Activated gamma-delta T cell treated with anti-CD3 and anti-CD28 coated beads, Interleukin-2, amount 50 U/mL, for 16 hours (primary cell): Measurements from ENCODE around the gene STN1.

Experiments
- DNase-seq: peaks from one replicate; pipeline ENCODE4 v3.0.0-alpha.2; 2020; ENCODE audit warnings: low read depth

Gene STN1

DNA sequence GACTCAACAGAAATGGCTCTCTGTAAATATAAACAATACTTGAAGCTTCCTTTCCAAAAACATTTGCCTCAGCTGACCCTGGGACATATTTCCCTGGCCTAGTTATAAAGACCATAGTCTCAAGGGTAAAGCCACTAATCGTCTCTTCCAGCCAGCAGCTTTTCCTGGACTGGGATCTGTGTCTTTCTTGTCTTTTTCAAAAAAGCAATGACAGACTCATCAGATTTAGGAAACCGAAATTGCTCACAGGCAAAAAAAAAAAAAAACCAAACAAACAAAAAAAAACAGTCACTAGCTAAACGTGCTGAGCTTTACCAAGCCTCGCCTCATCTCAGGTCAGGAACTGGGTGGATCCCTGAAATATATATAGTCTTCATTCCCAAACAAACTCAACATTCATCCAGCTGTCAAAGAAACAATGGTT lies 23.5 kb downstream of the STN1 start:
- no peak for DNase-seq

DNA sequence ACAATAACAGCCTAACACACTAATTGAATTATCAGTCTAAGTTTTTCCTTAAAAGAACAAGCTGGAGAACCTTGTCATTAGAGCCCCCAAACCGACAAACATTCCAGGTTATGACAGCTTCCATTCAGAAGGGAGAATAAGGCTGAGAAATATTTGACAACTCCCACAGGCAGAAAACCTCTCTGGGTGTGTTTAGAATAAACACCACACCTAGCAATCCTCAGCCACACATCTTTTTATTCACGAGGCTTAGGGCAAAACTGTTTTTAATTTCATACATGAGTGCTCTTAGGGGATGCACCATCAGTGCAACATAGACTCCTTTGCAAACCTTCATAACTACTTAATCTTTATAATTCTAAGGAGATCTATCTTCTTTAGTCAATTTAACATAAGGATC lies 24.2 kb downstream of the STN1 start:
- DNase-seq, result no peak

- no peak for DNase-seq
Measured at GRCh38 chr10:103892181-103892580, 25.8 kb downstream of the STN1 start.

- no peak for DNase-seq
Measured at GRCh38 chr10:103890688-103891087, 27.3 kb downstream of the STN1 start.

DNA sequence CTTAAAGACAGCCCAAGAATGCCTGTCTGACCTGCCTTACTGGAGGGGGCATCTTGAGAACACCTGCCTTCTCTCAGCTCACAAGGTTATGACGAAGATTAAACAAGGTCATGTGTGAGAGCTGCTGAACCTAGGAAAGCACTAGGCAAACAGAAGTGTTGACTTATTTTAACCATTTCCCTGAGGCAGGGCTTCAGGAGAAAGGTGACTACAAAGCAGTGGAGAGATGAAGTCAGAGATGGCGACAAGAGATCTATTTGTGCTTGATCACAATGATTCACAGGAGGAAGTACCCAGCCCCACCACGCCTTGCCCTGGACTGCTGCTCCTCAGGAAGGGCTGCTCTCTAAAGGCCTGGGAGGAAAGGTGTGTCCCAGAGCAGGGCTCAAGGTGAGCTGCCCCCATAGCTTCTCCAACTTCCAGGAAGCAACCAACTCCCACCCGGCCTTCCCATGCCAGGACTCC lies 27.8 kb downstream of the STN1 start:
- DNase-seq, result no peak

- DNase-seq, result no peak
Measured at GRCh38 chr10:103889121-103889720, 28.8 kb downstream of the STN1 start.

DNA sequence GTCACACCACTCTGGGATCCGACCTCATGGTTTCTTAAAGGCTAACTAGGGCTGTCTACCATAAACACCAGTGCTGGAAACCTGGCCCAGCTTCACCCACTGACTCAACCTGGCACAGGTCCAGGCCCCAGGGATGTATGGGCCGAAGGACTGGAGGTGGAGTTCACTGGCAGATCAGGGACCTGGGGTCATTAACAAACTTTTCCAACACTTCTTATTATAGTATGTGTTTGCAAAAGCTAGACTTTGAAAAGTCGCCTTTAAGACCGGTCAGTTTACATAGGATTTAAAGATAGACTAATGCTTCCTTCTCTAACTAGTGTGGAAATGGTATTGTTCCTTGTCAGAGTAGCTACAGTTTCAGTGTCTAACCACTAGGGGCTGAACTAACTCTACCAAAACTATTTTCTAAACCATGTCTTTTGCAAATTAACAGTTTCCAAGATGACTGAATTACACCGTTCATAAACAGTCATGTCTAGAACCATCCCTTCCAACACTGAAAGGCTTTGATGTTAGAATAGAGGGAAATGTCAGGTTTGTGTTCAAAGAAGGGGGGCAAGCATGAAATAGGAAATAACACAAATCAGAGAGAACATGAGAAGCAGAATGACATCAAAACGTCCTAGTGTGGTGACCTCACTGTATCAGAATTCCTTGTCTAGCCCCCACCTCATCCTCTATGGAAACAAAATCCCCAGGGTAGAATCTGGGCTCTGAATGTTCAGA lies 29.7 kb downstream of the STN1 start:
- DNase-seq, result no peak

DNA sequence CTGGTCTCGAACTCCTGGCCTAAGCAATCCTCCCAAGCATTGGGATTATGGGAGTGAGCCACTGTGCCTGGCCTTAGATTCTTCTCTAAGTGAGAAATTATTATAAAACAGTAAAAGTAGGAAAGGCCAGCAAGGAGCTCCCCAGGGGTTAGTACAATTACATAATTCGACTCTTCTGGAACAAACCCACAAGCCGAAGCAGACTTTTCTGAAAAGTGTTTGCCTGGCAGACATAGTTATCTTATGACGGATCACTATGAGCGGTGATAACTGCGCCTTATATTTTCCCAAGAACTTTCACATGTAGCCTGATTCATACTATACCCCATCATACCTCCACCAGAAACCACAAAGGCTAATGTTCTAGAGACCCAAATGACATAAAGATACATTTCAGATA lies 32.4 kb downstream of the STN1 start:
- DNase-seq, result no peak

DNA sequence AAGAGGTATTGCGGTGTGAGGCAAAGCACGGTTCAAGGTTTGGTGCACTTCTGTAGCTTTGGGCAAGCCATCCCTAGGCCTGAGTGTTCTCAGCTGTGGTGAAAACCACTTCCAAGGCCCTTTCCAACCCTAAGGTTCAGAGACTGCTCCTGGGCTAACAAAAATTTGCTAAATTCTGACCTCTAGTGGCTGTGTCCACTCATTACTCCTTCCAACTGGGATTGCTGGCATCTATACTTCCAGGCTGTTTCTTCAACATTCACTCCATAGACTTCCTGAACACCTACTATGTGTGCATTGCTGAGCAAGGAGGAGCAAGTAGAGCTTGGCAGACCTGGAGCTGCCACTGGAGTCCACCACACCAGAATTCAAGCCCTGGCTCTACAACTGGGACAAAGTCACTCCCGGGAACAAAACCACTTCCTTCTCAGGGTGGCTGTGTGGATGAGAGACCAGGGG lies 33.3 kb downstream of the STN1 start:
- DNase-seq, result no peak

DNA sequence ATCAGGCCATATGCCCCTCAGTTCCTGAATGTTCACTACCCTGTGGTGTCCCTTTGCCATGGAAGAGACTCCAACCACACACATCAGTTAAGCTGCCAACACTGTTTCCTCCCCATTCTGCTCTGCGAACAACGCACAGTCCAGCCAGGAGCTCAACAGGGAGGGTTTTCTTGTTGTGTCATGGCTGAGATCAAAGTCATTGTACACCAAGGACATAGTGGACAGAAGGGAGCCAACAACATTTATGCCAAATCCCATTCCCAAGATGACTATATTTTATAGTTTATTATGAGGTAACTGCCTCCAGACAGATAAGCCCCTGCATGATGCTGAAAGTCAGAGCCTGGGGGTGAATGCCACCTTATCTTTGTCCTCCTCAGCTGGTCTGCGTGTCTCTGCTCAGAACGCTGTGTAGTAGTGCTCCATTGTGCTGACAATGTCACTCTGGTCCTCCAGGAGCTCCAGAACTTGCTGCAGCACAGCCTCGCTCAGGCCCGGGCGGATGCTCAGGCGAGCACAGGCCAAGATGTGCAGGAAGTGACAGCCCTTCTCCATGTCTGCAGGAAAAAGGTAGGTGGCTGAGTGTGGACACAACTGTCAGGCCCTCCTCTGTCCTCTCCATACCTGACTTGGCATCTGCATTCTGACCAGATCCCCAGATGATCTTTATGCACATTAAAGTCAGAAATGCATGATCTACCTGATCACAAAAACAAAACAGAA lies 35.5 kb downstream of the STN1 start:
- no peak for DNase-seq

- DNase-seq, result no peak
Measured at GRCh38 chr10:103881416-103882284, 36.3 kb downstream of the STN1 start.

- DNase-seq, result no peak
Measured at GRCh38 chr10:103879831-103880230, 38.2 kb downstream of the STN1 start.

- DNase-seq, result no peak
Measured at GRCh38 chr10:103879409-103879808, 38.6 kb downstream of the STN1 start.

DNA sequence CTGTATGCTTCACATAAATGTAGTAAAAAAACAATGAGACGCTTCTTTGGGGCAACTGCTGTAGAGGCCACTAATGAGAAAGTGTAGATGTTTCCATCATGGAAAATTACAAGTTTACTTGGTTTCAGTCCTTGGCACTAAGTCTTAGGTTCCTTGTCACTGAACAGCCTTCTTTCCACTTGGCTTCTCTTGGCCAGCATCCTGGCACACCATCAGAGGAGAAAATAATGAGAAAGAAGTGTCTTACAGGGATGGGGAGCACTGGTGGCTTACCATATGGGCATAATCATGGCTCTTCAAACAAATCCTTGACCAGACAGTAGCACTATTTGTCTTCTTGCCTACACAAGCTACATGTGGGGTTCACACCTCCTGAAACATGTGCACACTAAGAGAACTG lies 40.1 kb downstream of the STN1 start:
- no peak for DNase-seq

DNA sequence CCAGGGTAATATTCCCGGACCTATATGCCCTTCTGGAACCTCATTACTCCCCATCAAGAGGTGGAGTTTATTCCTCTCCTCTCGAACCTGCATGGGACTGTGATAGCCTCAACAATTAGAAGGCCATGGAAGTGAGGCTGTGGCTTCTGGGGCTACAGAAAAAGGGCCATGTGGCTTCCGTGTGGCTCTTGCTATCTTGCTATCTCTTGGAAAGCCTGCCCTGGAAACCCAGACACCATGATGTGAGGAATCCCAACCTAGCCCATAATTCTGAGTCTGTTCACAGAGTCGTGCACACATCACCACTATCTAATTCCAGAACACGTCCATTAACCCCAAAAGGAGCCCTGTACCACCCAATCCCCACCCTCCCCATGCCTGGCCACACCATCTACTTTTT lies 41.8 kb downstream of the STN1 start:
- no peak for DNase-seq

DNA sequence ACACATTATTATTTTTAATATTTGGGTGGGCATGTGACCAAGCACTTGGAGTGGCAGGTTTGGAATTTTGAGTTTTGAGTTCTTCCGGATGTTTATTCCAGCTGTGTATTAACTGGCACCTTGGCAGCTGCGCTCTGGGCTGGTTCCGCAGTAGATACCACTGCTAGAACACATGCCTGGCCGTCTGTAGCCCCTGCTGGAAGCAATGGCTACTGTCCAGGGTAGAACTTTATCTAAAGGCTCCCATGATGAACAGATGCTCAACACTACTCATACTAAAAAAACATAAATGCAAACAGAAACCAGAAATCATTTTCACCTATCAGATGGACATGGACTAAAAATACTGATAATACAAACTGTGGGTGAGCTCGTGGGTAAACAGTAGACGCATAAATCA lies 43.3 kb downstream of the STN1 start:
- DNase-seq, result no peak

DNA sequence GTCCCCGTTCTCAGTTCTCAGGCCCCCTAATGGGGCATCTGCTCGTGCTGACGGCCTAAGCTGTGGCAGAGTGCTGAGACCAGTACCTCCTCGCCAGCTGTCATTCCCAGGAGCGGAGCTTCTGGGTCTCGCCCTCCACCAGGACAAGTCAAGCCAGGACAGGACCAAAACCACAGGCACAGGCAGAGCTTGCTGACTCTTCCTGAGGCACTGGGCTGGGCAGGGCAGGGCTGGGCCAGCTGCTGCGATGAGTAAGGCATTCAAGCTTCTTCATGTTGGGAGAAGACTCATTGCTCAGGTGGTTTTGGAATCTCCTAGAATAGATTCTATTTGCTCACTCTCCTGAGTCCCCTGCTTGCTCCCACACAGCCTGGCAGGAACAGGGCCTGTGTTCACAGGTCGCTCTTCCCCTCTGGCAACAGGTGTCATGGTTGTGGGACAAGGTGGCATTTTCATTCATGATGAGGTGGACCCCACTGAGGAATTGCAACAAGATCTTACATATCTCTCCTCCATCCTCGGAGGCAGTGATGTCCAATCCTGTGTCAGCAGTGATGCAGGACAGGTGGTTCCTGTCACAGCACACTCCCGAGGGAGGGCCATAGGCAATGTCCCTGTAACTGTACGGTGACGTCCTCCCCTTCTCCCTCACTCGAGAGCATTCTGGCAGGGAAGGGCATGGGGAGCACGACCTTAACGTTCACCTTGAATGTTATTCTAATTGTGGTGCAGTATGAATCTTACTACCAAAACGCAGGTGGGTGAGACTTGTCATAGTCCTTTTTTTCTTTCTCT lies 45.6 kb downstream of the STN1 start:
- DNase-seq, result no peak

DNA sequence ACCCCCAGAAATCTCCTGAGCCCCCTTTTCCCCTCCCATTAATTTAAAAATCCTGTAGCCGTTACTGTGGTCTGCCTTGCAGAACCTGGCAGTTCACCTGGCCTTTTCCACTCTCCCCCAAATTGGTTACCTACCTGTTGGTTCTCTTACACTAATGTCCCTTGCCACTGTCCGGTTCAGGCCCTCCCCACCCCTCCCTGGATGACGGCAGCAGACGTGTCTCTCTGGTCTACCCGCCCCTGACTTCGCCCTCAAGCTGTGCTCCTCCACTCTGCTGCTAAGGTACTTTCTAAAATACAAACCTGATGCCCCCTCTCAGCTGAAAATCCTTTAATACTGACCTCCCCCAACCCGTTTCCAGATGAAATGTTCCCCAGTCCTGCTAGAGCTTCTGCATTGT lies 47.0 kb downstream of the STN1 start:
- no peak for DNase-seq

DNA sequence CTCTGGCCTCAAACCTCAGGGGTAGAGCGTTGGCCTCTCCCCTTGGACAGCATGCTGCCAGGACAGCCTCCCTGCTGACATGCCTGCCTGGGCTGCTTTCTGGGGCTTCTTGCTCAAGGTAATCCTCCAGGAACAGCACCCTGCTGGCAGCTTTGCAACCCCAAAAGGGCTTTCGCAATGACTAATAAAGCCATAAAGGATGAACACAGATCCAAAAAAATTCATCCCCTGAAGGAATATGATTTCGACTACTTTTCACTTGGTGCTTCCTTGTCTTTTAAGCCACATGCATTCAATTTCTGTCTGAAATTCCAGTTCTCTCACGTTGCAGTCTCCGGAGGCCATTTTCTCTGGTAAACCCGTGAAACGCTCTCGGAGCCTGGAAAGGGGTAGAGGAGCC lies 47.5 kb downstream of the STN1 start:
- DNase-seq, result no peak

DNA sequence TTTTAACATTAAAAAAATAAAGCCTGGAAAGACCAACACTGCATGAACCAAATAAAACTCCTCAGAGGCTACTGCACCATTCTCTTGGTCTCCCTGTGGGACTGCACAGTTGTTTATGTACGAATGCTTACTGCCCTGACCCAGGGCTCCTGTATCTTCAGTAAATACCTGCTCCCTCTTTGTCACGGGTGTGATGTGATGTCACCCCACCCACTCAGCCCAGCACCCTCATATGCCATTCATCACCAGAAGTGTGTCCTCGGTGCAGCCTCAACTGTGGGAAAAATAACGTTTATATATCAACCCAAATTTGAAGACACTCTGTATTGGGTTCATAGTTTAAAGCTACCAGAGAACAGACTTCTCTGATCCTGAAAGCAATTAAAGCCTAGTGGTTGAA lies 48.6 kb downstream of the STN1 start:
- DNase-seq, result no peak

DNA sequence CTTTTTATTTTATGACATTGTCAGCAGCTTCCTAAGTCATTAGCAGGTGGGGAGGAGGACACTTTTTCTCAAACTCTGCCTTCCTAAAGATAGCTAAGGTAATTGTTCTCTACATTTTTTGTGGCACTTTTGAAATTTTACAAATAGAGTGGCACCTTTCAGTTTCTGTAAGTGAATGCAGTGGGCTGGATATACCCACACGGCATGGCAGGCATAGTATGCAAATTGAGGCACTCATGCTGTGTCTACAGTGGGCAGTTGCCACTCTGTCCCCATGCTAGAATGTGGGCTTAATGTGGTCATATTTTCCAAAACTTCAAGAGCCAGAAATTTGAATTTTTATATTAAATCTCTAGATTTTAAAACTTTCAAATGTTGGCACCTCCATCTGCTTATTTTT lies 49.8 kb downstream of the STN1 start:
- DNase-seq, result no peak
